AG08396 (cell line): ENCODE data around the gene TMEM98.
A peak's percentile ranks its signal among the peaks of the same experiment; 100 is the strongest.
"Not testable (repeated sequence)": the region's sequence is repeated elsewhere in the genome, so short reads cannot be mapped to it uniquely, and the experiment has no call there.

Experiments used
- DNase-seq: peaks from one replicate; pipeline ENCODE4 v3.0.0; 2012; ENCODE audit warnings: low spot score, mixed read lengths

Gene TMEM98

GRCh38 chr17:32915245-32915644, 12.7 kb upstream of the TMEM98 start:
- no peak for DNase-seq

GRCh38 chr17:32916134-32916533, 11.8 kb upstream of the TMEM98 start:
- DNase-seq: no peak

GRCh38 chr17:32917081-32917480, 10.9 kb upstream of the TMEM98 start:
- no peak for DNase-seq

DNA sequence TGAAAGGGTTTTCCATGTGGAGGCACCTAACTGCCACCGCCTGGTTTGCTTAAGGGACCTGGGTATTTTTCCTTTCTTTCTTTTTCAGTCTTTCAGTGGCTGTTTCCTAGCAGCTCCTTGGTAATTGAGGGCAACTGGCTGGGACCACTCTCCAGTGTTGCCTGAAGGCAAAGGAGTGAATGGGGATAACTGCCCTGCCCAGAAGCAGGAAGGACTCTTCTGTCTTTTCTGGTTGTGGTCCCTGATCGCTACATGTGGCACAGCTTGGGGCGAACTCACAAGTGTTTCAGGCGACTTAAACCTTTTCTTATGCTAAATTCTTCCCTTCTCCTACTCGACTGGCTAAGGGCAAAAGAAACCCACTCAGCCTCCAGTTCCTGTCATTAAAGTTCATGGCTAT, 10.1 kb upstream of the TMEM98 start:
- DNase-seq: no peak

DNA sequence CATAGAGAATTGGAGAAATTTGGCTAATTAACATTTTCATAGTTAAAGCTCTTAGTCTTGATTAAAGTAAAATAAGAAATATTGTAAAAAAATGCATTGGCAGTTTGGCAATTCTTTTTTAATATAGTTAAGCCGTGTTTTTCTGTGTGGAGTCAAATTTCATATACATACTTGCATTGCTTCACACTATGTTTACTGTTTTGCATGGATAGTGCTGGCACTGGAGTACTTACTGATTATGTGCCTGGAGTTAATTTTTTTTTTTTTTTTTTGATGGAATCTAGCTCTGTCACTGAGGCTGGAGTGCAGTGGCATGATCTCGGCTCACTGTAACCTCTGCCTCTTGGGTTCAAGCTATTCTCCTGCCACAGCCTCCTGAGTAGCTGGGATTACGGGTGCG, 8.1 kb upstream of the TMEM98 start:
- not testable (repeated sequence) for DNase-seq

DNA sequence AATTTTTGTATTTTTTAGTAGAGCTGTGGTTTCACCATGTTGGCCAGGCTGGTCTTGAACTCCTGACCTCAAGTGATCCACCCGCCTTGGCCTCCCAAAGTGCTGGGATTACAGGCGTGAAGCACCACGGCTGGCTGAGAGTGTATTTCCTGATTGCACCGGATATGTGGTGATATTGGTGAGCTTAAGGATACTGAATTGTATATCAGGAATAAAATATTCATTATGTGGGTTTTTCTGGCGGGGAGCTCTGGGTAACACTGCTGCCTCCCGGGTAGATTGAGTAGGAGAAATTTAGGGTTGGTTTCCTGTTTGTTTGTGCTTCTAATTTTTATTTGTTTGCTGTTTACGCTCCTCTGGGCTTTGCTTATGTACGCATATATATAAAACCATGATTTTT, 7.7 kb upstream of the TMEM98 start:
- no peak for DNase-seq

DNA sequence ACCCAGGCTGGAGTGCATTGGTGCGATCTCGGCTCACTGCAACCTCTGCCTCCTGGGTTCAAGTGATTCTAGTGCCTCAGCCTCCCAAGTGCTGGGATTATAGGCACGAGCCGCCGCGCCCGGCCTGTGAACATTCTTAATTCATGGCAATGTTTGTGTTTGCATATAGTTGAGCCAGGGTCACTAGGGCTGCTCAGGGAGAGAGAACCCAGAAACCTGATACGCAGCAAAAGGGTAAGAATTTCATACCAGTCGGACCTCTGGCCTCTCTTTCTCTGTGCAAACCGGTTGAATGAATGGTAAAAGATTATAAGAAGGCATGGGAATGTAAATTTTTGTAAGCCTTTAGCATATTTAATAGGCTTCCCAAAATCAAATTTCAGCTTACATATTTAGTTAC, 6.9 kb upstream of the TMEM98 start:
- no peak for DNase-seq

- not testable (repeated sequence) for DNase-seq
These were observed 4.0 kb upstream of the TMEM98 start for GRCh38 chr17:32923905-32924304.

DNA sequence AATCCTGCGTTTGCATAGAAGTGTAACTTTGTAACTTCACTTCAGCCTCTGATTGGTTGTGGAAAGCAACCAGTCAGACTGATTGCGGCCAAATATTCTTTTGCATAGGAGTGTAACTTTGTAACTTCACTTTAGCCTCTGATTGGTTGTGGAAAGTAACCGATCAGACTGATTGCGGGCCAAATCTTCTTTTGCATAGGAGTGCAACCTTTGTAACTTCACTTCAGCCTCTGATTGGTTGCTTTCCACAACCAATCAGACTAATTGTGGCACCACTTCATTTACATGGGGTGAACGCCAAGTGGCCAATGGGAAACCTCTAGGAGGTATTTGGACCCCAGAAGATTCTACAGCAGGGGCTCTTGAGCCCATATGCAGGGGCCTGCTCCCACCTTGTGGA, 1.8 kb upstream of the TMEM98 start:
- DNase-seq: no peak

DNA sequence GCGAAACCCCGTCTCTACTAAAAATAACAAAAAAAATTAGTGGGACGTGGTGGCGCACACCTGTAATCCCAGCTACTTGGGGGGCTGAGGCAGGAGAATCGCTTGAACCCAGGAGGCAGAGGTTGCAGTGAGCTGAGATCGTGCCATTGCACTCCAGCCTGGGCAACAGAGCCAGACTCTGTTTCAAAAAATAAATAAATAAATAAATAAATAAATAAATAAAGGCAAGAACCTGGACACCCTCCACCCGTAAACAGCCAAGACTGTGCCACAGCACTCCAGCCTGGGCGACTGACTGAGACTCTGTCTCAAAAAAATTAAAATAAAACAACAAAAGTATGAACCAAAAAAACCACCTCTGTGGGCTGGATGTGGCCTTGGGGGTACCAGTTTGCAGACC, 1.2 kb upstream of the TMEM98 start:
- DNase-seq: not testable (repeated sequence)

GRCh38 chr17:32927201-32927723, 691 bp upstream of the TMEM98 start:
- DNase-seq: no peak

DNA sequence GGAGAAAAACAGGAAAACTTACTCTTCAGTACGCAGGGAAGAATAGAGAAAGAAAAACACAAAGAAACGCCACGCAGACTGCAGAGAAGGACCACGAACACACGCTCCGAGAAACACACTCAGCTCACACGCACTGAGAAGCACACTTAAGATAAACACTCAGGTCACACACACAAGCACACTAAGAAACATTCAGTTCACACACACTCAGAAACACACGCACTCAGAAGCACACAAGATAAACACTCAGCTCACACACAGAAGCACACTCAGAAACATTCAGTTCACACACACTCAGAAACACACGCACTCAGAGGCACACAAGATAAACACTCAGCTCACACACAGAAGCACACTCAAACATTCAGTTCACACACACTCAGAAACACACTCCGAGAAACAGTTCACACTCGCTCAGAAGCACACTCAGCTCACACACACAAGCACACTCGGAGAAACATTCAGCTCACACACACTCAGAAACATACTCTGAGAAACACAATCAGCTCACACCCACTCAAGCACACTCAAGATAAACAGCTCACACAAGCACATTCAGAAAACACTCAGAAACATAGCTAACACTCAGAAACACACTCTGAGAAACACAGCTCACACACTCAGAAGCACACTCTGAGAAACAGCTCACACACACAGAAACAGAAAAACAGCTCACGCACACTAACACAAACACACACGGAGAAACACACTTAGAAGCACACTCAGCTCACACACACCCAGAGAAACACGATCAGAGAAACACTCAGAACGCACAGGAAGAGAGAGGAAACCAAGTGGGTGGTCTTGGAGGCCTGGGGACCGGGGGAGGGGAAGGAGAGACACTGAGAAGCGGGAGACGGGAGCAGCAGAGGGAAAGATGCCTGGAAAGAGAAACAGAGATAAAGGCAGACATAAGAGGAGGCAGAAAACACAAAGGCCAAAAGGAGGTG, 908 bp downstream of the TMEM98 start:
- no peak for DNase-seq

GRCh38 chr17:32929588-32929987, 1.6 kb downstream of the TMEM98 start:
- DNase-seq: no peak

- no peak for DNase-seq
These were observed 2.6 kb downstream of the TMEM98 start for GRCh38 chr17:32930512-32930911.

DNA sequence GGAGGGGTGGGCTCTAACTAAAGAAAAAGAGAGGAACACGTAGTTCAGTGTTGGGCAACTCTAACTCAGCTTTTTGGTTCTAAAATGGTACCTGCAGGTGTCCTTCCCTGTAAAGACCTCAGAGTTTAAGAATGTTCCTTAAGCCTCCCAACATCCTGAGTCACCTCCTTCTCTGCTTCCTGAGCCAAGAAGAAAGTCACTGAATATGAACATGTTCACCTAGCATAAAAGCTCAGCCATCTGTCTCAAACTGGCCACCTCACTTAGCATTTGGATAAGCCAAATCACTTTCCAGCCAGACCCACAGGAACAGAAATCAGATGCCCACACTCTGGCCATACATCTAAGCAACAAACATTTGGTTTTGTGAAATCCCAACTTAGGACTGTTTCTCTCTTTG, 3.7 kb downstream of the TMEM98 start:
- no peak for DNase-seq

DNA sequence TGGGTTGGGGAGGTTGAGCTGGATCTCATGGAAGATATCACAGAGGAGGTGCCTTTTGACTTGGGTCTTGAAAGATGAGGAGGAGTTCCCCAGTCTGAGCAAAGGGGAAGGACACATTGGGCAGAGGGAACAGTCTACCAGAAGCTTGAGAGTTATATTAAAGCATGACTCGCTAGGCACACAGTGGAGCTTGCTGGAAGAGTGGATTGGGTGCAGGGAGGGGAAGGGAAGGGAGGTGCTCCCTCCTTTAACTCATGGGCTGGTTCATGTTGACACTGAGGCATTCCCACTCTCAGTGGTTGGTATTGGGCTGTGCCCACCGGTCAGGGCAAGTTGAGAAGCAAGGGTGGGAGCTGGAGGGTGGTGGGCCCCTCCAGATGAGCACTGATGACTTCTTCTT, 5.9 kb downstream of the TMEM98 start:
- no peak for DNase-seq

- DNase-seq: no peak
These were observed 7.8 kb downstream of the TMEM98 start for GRCh38 chr17:32935726-32936125.

DNA sequence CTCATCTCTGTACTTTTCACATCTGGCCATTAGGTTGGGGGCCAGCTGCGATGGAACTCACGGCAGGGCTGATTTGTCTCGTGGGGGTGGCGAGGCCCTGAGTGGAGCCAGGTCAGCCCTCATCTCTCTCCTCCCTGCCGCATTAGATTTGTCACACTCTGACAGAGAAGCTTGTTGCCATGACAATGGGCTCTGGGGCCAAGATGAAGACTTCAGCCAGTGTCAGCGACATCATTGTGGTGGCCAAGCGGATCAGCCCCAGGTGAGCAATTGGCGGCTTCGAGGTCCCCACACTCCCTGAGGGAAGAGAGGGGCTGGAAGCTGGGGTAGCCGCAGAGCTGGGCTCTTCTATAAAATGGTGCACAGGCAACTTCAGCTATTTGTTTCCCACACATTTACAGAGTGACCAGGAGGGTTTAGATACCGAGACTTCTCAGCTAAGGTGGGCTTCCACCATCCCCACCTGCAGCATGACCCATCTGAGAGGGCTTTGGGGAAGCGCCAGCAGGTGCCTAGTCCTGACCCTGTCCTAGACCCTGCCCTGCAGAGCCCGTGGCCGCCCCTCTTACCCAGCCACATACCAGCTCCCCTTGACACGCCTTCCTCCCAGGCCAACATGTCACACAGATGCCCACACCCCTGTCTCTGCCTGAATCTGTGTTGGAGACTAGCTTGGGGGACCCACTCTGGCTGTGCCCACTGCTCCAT, 8.4 kb downstream of the TMEM98 start:
- DNase-seq: no peak

DNA sequence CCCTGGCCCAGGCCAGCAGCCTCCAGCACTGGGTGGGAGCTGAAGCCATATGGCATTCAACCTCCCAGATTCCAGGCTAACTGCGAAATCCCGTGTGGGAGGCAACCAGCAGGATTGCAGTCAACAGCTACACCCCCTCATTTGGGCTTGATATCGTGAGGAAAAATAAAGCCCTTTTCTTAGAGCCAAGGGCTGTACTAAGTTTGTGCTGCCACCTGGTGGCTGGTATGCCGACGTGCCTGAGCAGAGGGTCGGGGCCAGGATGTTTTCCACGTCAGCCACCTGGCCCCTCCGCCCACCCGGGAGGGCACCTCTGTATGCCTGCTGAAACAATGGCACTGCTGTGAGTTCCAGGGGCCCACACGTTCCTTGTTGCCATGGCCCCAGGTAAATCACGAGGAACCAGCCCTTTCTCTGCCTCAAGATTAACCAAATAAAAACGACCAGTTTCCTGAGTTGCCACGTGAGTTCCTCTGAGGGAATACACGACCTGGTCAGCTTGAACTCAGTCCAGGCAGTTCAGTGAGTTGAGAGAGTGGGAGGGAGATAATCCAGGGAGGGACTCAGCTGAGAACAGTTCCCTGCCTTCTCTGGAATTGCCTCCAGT, 9.0 kb downstream of the TMEM98 start:
- DNase-seq: peak; percentile 75

- DNase-seq: no peak
These were observed 12.9 kb downstream of the TMEM98 start for GRCh38 chr17:32940706-32941390.

- DNase-seq: no peak
These were observed 13.6 kb downstream of the TMEM98 start for GRCh38 chr17:32941419-32942032.

- peak; percentile 42 for DNase-seq
These were observed 15.3 kb downstream of the TMEM98 start for GRCh38 chr17:32943206-32943605.
